Hepatocyte (in vitro differentiated cells): ENCODE results near the gene ATG14. TPM values are rescaled to one million over a fixed set of nuclear protein-coding genes. Genes with fewer than 3 reads are reported as not detected.

Source experiments
- DNase-seq: peaks from one replicate; pipeline ENCODE4 v3.0.0-alpha.2; 2016; ENCODE audit warnings: low spot score
- H2AFZ ChIP-seq: fragments of 200-600 bp; sonication (generic); 2 replicates; pipeline ENCODE4 v1.6.0; 2016; ENCODE audit warnings: antibody characterized with exemption, mild to moderate bottlenecking
- H3K27ac ChIP-seq: fragments of 200-600 bp; sonication (generic); 2 replicates; pipeline ENCODE4 v1.5.1; 2016; ENCODE audit warnings: mild to moderate bottlenecking
- H3K27me3 ChIP-seq: fragments of 200-600 bp; sonication (generic); 2 replicates; pipeline ENCODE4 v1.6.1; 2016
- H3K36me3 ChIP-seq: fragments of 200-600 bp; sonication (generic); replicated peaks from 2 replicates; pipeline ENCODE4 v1.5.1; 2016; ENCODE audit warnings: low read depth; ENCODE audit not compliant: insufficient read depth
- H3K4me1 ChIP-seq: fragments of 200-600 bp; sonication (generic); 2 replicates; pipeline ENCODE4 v1.5.1; 2016; ENCODE audit warnings: mild to moderate bottlenecking, moderate library complexity; ENCODE audit not compliant: insufficient read depth
- H3K4me2 ChIP-seq: fragments of 200-600 bp; sonication (generic); 2 replicates; pipeline ENCODE4 v1.6.0; 2016
- H3K4me3 ChIP-seq: fragments of 200-600 bp; sonication (generic); 2 replicates; pipeline ENCODE4 v1.5.1; 2016; ENCODE audit warnings: mild to moderate bottlenecking
- H3K79me2 ChIP-seq: fragments of 200-600 bp; sonication (generic); 2 replicates; pipeline ENCODE4 v1.6.0; 2017; ENCODE audit warnings: mild to moderate bottlenecking
- H3K9me2 ChIP-seq: fragments of 200-600 bp; sonication (generic); replicated peaks from 2 replicates; pipeline ENCODE4 v1.6.0; 2017; ENCODE audit warnings: mild to moderate bottlenecking; ENCODE audit not compliant: insufficient read depth
- H3K9me3 ChIP-seq: fragments of 200-600 bp; sonication (generic); 2 replicates; pipeline ENCODE4 v1.5.1; 2016; ENCODE audit warnings: low read depth, mild to moderate bottlenecking
- H4K20me1 ChIP-seq: fragments of 200-600 bp; sonication (generic); 2 replicates; pipeline ENCODE4 v1.6.0; 2016; ENCODE audit warnings: mild to moderate bottlenecking; ENCODE audit not compliant: insufficient read depth, poor library complexity, severe bottlenecking
- EZH2 ChIP-seq: fragments of 200-600 bp; sonication (generic); IDR thresholded peaks from 2 replicates; pipeline ENCODE4 v1.6.1; 2016; ENCODE audit warnings: antibody characterized with exemption, mild to moderate bottlenecking, borderline replicate concordance
- EZH2phosphoT487 ChIP-seq: fragments of 200-600 bp; sonication (generic); IDR thresholded peaks from one replicate; pipeline ENCODE4 v1.6.1; 2018; ENCODE audit warnings: antibody characterized with exemption, mild to moderate bottlenecking, low read depth, moderate library complexity; ENCODE audit not compliant: unreplicated experiment, severe bottlenecking
- WGBS: methylation state at CpG from one replicate; pipeline ENCODE4 v1.1.6; 2016; ENCODE audit warnings: low lambda C conversion rate; ENCODE audit errors: missing lambda C conversion rate; 5-methylcytosine and 5-hydroxymethylcytosine counted together
- polyA plus RNA-seq: library from polyadenylated mRNA; unstranded; fragments of >200 nt; fragmentation: Nextera tagmentation; extraction: Ambion mirVana; gene quantifications from 2 replicates; pipeline ENCODE4 v1.2.1, GENCODE V29; 2016
- total RNA-seq: library from RNA; depleted of rRNA; stranded (reverse); fragments of >200 nt; gene quantifications from 2 replicates; pipeline ENCODE4 v1.2.3, GENCODE V29; 2014
- TF ChIP-seq, protein P1 (sequence below): fragments of 200-600 bp; sonication (generic); IDR thresholded peaks from 2 replicates; pipeline ENCODE4 v1.5.1; 2016; ENCODE audit warnings: antibody characterized with exemption, mild to moderate bottlenecking; ENCODE audit not compliant: poor library complexity

Gene ATG14
- total and polyA plus RNA-seq, 2 experiments from 2014 or later, result 3.3 to 16.6 TPM

DNA sequence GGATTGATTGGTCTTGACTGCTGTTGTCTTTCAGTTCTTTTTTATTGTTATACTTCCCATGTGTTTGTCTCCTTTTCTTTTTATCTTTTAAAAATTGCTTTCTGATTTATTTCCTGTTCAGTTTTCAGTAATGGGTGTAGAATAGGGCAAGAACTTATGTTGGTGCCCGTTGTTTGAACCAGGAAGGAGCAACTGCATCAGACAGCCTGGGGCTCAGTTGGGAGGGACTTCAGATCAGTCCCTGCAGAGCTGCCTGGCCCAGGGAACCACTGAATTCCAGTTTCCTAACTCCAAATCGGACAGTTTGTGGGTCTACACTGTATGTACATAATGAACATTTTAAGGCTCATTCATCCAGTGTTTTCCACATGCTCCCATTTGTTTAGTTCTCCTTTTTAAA lies 75.5 kb downstream of the ATG14 start:
- no peak overlapping the region for H3K4me2 ChIP-seq
- peaks cover 85% of the 10 kb centered on the region for H3K79me2 ChIP-seq
- no peak overlapping the region for H3K4me3 ChIP-seq
- WGBS, result 54% methylated on average over 2 of the region's 2 CpGs
- H3K9me3 ChIP-seq, result no peaks in the 10 kb centered on the region
- H3K27me3 ChIP-seq, result no peaks in the 10 kb centered on the region
- H3K9me2 ChIP-seq, result no peaks in the 10 kb centered on the region
- H3K4me1 ChIP-seq, result peaks cover 50% of the 10 kb centered on the region
- no peak overlapping the region for H2AFZ ChIP-seq
- TF ChIP-seq EZH2, result no peak
- TF ChIP-seq, protein P1, sequence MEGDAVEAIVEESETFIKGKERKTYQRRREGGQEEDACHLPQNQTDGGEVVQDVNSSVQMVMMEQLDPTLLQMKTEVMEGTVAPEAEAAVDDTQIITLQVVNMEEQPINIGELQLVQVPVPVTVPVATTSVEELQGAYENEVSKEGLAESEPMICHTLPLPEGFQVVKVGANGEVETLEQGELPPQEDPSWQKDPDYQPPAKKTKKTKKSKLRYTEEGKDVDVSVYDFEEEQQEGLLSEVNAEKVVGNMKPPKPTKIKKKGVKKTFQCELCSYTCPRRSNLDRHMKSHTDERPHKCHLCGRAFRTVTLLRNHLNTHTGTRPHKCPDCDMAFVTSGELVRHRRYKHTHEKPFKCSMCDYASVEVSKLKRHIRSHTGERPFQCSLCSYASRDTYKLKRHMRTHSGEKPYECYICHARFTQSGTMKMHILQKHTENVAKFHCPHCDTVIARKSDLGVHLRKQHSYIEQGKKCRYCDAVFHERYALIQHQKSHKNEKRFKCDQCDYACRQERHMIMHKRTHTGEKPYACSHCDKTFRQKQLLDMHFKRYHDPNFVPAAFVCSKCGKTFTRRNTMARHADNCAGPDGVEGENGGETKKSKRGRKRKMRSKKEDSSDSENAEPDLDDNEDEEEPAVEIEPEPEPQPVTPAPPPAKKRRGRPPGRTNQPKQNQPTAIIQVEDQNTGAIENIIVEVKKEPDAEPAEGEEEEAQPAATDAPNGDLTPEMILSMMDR, result no peak
- TF ChIP-seq EZH2phosphoT487, result no peak
- H4K20me1 ChIP-seq, result no peaks in the 10 kb centered on the region
- peak overlapping the region; percentile 24 for H3K27ac ChIP-seq
- H3K36me3 ChIP-seq, result no peaks in the 10 kb centered on the region
- no peak for DNase-seq

DNA sequence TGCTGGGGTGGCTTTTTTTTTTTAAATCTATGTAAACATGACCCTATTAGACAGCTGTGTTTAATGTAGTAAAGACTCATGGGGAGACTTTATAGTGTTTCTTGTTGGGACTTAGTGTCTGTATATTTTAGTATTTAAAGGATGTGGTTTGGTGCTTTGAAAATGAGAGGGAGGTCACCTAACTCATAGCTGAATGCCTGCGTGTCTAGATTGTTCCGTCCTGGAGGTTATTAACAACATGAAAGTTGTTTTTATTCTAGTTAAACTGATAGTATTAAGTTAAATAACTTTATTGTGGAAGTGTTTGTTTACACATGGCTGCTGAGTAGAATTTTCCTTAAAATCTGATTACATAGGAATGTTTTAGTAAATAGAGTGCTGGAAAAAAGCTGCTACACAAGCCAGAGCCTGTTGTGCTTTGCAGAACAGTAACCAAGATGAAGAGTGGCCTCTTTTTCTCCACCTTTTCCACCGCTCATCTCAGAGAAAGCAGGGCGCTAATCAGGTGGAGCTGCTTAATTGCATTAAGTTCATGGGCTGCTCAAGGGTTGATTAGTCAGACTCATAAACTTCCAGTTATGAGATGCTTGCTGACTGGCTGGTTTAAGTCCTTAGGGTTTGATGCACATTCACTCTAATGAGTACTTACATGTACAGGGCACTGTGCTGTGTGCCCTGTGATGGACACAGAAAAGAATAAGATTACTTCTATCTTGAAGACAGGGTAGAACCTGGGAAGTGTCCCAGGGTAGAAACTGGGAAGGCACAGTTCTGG lies 77.7 kb downstream of the ATG14 start:
- peak overlapping the region; percentile 66 for H3K4me2 ChIP-seq
- peaks cover 85% of the 10 kb centered on the region for H3K79me2 ChIP-seq
- no peaks in the 10 kb centered on the region for H3K9me2 ChIP-seq
- peak; percentile 32 for DNase-seq
- peak overlapping the region; percentile 78 for H3K27ac ChIP-seq
- no peak overlapping the region for H3K4me3 ChIP-seq
- TF ChIP-seq, protein P1, result no peak
- no peak for TF ChIP-seq EZH2
- TF ChIP-seq EZH2phosphoT487, result no peak
- H2AFZ ChIP-seq, result no peak overlapping the region
- 22% methylated on average over 4 of the region's 4 CpGs for WGBS
- no peaks in the 10 kb centered on the region for H4K20me1 ChIP-seq
- no peaks in the 10 kb centered on the region for H3K9me3 ChIP-seq
- H3K4me1 ChIP-seq, result peaks cover 46% of the 10 kb centered on the region
- H3K36me3 ChIP-seq, result no peaks in the 10 kb centered on the region
- no peaks in the 10 kb centered on the region for H3K27me3 ChIP-seq

GRCh38 chr14:55332654-55333570 lies 78.7 kb downstream of the ATG14 start:
- 70% methylated on average over 7 of the region's 7 CpGs for WGBS
- TF ChIP-seq EZH2phosphoT487 (no peak), EZH2 (no peak)
- peak overlapping the region; percentile 78 for H3K27ac ChIP-seq
- H2AFZ ChIP-seq, result no peak overlapping the region
- DNase-seq, result no peak
- no peaks in the 10 kb centered on the region for H3K27me3 ChIP-seq
- H3K36me3 ChIP-seq, result no peaks in the 10 kb centered on the region
- H3K79me2 ChIP-seq, result peaks cover 86% of the 10 kb centered on the region
- no peaks in the 10 kb centered on the region for H3K9me2 ChIP-seq
- no peak overlapping the region for H3K4me3 ChIP-seq
- no peaks in the 10 kb centered on the region for H3K9me3 ChIP-seq
- peaks cover 46% of the 10 kb centered on the region for H3K4me1 ChIP-seq
- no peaks in the 10 kb centered on the region for H4K20me1 ChIP-seq
- peak overlapping the region; percentile 66 for H3K4me2 ChIP-seq
